SJSA1 (cell line): ENCODE measurements around the gene THAP3. TPM values are rescaled to one million over a fixed set of nuclear protein-coding genes. Genes with fewer than 3 reads are reported as not detected.
A peak's percentile ranks its signal among the peaks of the same experiment; 100 is the strongest.
"Not testable (repeated sequence)": the region's sequence is repeated elsewhere in the genome, so short reads cannot be mapped to it uniquely, and the experiment has no call there.

Experiments
- DNase-seq, 2 experiments: peaks; one replicate each; pipeline ENCODE4 v3.0.0-alpha.2; 2015 to 2020; ENCODE audit warnings: low spot score in 2 of 2, low read depth in 1 of 2
- H3K27ac ChIP-seq: fragments of 250-450 bp; sonication (Bioruptor Pico); 2 replicates; pipeline ENCODE4 v1.5.1; 2020; ENCODE audit warnings: mild to moderate bottlenecking, moderate library complexity
- H3K27me3 ChIP-seq: fragments of 250-450 bp; sonication (Bioruptor Pico); replicated peaks from 2 replicates; pipeline ENCODE4 v1.5.1; 2020; ENCODE audit warnings: mild to moderate bottlenecking, moderate library complexity
- H3K36me3 ChIP-seq: fragments of 250-450 bp; sonication (Bioruptor Pico); 2 replicates; pipeline ENCODE4 v1.5.1; 2020; ENCODE audit warnings: mild to moderate bottlenecking
- H3K4me1 ChIP-seq: fragments of 250-450 bp; sonication (Bioruptor Pico); replicated peaks from 2 replicates; pipeline ENCODE4 v1.6.1; 2021; ENCODE audit warnings: mild to moderate bottlenecking
- H3K4me3 ChIP-seq: fragments of 250-450 bp; sonication (Bioruptor Pico); 2 replicates; pipeline ENCODE4 v1.5.1; 2020; ENCODE audit warnings: mild to moderate bottlenecking
- H3K9me3 ChIP-seq: fragments of 250-450 bp; sonication (Bioruptor Pico); replicated peaks from 2 replicates; pipeline ENCODE4 v1.5.1; 2020; ENCODE audit warnings: mild to moderate bottlenecking
- total RNA-seq: library from RNA; depleted of rRNA; stranded (reverse); fragments of >200 nt; shearing (Covaris generic); gene quantifications from 2 replicates; pipeline ENCODE4 v1.2.3, GENCODE V29; 2014

The THAP3 gene
- total RNA-seq, 1 experiment from 2014 or later, result 28.8 TPM

GRCh38 chr1:6630027-6630426, 5.4 kb downstream of the THAP3 start:
- Histone ChIP-seq H3K9me3 (no peaks in the 10 kb centered on the region), H3K4me3 (no peak overlapping the region), H3K4me1 (peaks cover 6% of the 10 kb centered on the region; the same call in 1 of the 2 replicates), H3K36me3 (peaks cover 88% of the 10 kb centered on the region), H3K27ac (no peak overlapping the region), H3K27me3 (no peaks in the 10 kb centered on the region)
- DNase-seq, result no peak

- DNase-seq, result no peak
- peaks cover 4% of the 10 kb centered on the region; the same call in 1 of the 2 replicates for H3K4me1 ChIP-seq
- H3K27me3 ChIP-seq, result no peaks in the 10 kb centered on the region
- H3K27ac ChIP-seq, result no peak overlapping the region
- H3K9me3 ChIP-seq, result no peaks in the 10 kb centered on the region
- H3K36me3 ChIP-seq, result peaks cover 92% of the 10 kb centered on the region
- no peak overlapping the region for H3K4me3 ChIP-seq
Measured at GRCh38 chr1:6631058-6631457, 6.4 kb downstream of the THAP3 start.

DNA sequence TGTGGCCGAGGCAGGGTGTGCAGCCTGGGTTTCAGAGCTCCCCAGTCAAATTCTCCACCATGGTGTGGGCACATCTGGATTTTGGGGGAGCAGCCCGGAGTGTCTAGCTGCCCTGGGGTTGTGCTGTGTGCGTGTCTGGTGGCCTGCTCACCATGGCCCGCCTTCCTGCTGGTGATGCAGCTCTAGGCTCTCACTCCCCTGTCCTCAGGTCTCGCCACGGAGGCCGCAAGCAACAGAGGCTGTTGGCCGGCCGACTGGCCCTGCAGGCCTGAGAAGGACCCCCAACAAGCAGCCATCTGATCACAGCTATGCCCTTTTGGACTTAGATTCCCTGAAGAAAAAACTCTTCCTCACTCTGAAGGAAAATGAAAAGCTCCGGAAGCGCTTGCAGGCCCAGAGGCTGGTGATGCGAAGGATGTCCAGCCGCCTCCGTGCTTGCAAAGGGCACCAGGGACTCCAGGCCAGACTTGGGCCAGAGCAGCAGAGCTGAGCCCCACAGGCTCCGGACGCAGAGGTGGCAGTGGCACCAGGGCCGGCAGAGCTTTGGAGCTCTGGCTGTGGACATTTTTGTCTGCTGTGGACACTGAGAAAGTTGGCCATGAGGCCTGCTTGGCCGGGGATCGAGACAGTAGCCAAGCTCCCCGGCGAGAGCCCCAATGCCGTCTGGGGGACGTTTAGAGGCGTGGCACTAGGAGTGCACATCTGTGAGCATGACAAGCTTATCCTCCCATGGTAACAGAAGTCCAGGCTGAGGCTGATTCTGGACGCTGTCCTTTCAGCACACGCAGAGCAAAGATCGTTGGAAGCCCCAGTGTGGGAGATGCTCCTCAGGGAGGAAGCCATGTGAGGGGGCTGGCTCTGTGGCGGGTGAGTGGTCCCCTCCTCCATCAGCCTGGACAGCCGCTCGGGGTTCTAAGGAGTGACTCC, 8.2 kb downstream of the THAP3 start:
- peaks cover 93% of the 10 kb centered on the region for H3K36me3 ChIP-seq

GRCh38 chr1:6634371-6635052, 9.8 kb downstream of the THAP3 start:
- peaks cover 90% of the 10 kb centered on the region for H3K36me3 ChIP-seq
- no peaks in the 10 kb centered on the region for H3K4me1 ChIP-seq
- H3K27ac ChIP-seq, result no peak overlapping the region
- H3K4me3 ChIP-seq, result no peak overlapping the region
- no peaks in the 10 kb centered on the region for H3K27me3 ChIP-seq
- peak in 1 of 2 experiments; percentile 61 for DNase-seq
- no peaks in the 10 kb centered on the region for H3K9me3 ChIP-seq

More for the DNA sequence above, 8.2 kb downstream of the THAP3 start:
- H3K4me3 ChIP-seq, result no peak overlapping the region
- no peak for DNase-seq
- H3K27me3 ChIP-seq, result no peaks in the 10 kb centered on the region
- H3K9me3 ChIP-seq, result no peaks in the 10 kb centered on the region
- H3K27ac ChIP-seq, result no peak overlapping the region
- no peaks in the 10 kb centered on the region for H3K4me1 ChIP-seq

DNA sequence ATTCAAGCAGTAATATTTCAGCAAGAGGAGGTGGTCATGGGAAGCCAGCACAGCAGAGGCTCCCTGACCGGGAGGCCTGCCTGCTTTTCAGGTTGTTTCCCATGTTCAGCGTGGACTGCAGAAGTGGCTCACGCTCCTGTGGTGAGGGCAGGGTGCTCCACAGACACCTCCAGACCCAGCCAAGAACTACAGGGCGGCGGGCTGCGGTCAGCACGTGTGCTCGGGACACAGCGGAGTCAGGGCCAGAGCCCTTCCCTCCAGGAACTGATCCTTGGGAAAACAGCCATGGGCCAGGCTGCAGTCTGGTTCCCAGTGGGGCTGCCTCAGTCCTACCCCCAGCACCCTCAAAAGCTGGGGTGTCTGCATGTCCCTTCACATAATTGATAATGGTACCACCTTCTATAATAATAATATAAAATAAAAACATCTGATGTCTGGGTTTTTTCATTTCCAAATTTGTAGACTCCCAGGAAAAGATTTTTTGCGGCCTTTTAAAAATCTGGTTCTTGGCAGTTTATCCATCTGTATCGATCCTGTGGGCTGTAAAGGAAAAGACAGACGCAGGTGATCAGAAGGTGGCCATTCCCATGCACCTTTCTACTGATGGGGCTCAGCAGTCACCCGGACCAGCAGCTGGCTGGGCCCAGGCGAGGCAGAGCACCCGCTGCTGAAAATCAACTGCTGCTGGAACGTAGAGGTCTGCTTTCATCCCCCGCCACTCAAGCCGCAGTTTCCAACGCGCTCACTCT, 10.7 kb downstream of the THAP3 start:
- Histone ChIP-seq H3K36me3 (peaks cover 89% of the 10 kb centered on the region), H3K27me3 (no peaks in the 10 kb centered on the region), H3K4me3 (no peak overlapping the region), H3K27ac (no peak overlapping the region), H3K9me3 (no peaks in the 10 kb centered on the region), H3K4me1 (no peaks in the 10 kb centered on the region)
- no peak for DNase-seq

GRCh38 chr1:6635910-6636760, 11.5 kb downstream of the THAP3 start:
- no peak overlapping the region for H3K4me3 ChIP-seq
- H3K36me3 ChIP-seq, result peaks cover 87% of the 10 kb centered on the region
- H3K27me3 ChIP-seq, result no peaks in the 10 kb centered on the region
- no peak for DNase-seq
- no peaks in the 10 kb centered on the region for H3K9me3 ChIP-seq
- H3K27ac ChIP-seq, result no peak overlapping the region
- H3K4me1 ChIP-seq, result no peaks in the 10 kb centered on the region

DNA sequence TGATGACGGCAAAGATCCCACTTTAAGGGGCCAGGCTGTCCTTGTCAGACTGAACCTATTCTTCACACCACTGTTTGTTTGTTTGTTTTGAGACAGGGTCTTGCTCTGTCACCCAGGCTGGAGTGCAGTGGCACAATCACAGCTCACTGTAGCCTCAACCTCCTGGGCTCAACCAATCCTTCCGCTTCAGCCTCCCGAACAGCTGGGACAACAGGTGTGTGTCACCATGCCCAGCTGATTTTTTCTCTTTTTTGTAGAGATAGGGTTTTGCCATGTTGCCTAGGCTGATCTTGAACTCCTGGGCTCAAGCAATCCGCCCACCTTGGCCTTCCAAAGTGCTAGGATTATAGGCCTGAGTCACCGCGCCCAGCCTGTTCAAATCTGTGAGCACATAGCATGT, 12.1 kb downstream of the THAP3 start:
- not testable (repeated sequence) for DNase-seq, H3K9me3 ChIP-seq, H3K27ac ChIP-seq, H3K4me1 ChIP-seq, H3K27me3 ChIP-seq, H3K4me3 ChIP-seq
- peaks cover 87% of the 10 kb centered on the region for H3K36me3 ChIP-seq

DNA sequence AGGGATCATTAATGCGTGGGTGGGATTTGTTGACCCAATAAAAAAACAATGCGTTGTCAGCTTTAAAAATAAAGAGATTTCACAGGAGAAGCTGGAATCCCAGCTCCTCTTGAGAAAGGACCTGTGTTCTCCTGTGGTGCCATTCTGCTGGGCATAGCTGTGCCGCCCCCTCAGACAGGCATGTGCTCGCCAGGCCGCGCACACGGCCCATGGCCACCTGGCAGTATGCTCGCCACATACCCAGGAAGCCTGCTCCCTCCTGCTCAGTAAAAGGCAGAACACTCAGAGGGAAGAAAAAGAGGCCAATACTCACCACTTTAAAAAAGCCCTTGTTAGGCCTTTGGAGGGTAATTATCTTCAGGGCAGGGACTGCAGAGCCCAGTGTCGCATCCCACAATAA, 13.1 kb downstream of the THAP3 start:
- H3K9me3 ChIP-seq, result no peaks in the 10 kb centered on the region
- H3K27ac ChIP-seq, result no peak overlapping the region
- no peak for DNase-seq
- H3K4me3 ChIP-seq, result no peak overlapping the region
- H3K27me3 ChIP-seq, result no peaks in the 10 kb centered on the region
- no peaks in the 10 kb centered on the region for H3K4me1 ChIP-seq
- H3K36me3 ChIP-seq, result peaks cover 83% of the 10 kb centered on the region

DNA sequence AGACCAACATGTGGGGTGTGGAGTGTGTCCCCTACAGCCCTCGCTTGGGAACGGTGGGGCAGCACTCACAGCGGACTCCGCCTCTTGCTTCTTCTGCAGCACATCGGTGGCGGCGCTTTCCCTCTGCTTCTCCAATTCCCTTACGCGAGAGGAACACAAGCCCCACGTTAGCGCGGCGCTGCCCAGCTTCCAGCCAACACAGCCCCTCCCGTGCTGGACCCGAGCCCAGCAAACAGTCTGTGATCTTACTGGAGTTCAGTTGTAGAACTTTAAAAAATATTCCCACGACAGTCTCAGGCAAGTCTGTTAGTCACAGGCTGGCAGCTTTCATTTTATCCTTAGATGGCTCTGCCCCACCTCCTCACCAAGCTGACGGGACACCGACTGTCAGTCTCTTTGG, 13.6 kb downstream of the THAP3 start:
- no peaks in the 10 kb centered on the region for H3K9me3 ChIP-seq
- no peaks in the 10 kb centered on the region for H3K4me1 ChIP-seq
- H3K4me3 ChIP-seq, result no peak overlapping the region
- no peaks in the 10 kb centered on the region for H3K27me3 ChIP-seq
- DNase-seq, result no peak
- H3K36me3 ChIP-seq, result peaks cover 80% of the 10 kb centered on the region
- H3K27ac ChIP-seq, result no peak overlapping the region

- not testable (repeated sequence) for DNase-seq, H3K27me3 ChIP-seq, H3K9me3 ChIP-seq, H3K27ac ChIP-seq, H3K4me3 ChIP-seq, H3K4me1 ChIP-seq
- H3K36me3 ChIP-seq, result peaks cover 76% of the 10 kb centered on the region
Measured at GRCh38 chr1:6640867-6641266, 16.2 kb downstream of the THAP3 start.

- H3K36me3 ChIP-seq, result peaks cover 47% of the 10 kb centered on the region
- H3K27me3 ChIP-seq, result no peaks in the 10 kb centered on the region
- H3K4me3 ChIP-seq, result no peak overlapping the region
Measured at GRCh38 chr1:6645018-6645417, 20.4 kb downstream of the THAP3 start.

DNA sequence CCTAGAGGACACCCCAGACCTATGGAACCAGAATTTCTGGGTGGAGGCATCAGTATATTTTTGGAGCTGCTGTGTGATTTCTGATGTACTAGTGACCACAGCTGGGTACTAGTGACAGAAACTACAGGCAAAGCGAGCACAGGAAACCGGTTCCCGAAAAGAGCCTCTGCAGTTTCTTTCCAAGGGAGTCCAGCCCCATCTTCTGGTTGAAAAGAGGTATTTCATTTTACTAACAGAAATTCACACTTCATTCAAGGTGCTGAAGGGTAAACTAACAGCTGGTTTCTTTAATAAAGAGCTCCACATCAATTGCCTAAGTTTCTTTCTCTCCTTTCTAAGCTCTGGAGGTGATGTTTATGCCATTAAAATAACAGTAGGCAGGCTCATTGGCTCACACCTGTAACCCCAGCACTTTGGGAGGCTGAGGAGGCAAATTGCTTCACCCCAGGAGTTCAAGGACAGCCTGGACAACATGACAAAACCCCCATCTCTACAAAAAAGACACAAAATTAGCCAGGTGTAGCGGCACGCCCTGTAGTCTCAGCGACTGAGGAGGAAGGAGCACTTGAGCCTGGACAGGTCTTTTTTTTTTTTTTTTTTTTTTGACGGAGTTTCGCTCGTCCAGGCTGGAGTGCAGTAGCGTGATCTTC, 22.0 kb downstream of the THAP3 start:
- H3K4me1 ChIP-seq, result no peaks in the 10 kb centered on the region
- H3K36me3 ChIP-seq, result peaks cover 43% of the 10 kb centered on the region
- no peak overlapping the region for H3K27ac ChIP-seq
- peak in 1 of 2 experiments; percentile 30 for DNase-seq
- H3K4me3 ChIP-seq, result no peak overlapping the region
- H3K9me3 ChIP-seq, result no peaks in the 10 kb centered on the region
- no peaks in the 10 kb centered on the region for H3K27me3 ChIP-seq

More at GRCh38 chr1:6645018-6645417, 20.4 kb downstream of the THAP3 start:
- no peaks in the 10 kb centered on the region for H3K9me3 ChIP-seq
- DNase-seq, result no peak
- no peaks in the 10 kb centered on the region for H3K4me1 ChIP-seq
- no peak overlapping the region for H3K27ac ChIP-seq
